HepG2 (cell line): ENCODE results near the gene PRR19. TPM values are rescaled to one million over a fixed set of nuclear protein-coding genes. Genes with fewer than 3 reads are reported as not detected.

Experiments
- ATF7-NPFF ChIP-seq: sonication (generic); formaldehyde crosslinking; IDR thresholded peaks from 2 replicates; pipeline ENCODE4 v1.8.1; 2023; ENCODE audit warnings: mild to moderate bottlenecking, low read depth, missing genetic modification reagents, moderate library complexity
- CBX1 ChIP-seq: IDR thresholded peaks from one replicate; pipeline ENCODE4 v1.6.1; 2016; ENCODE audit warnings: antibody characterized with exemption, low read depth
- FOXJ3 ChIP-seq: sonication (generic); formaldehyde crosslinking; IDR thresholded peaks from 2 replicates; pipeline ENCODE4 v1.4.0; 2020; ENCODE audit warnings: missing genetic modification reagents, mild to moderate bottlenecking, borderline replicate concordance
- KAT8 ChIP-seq: IDR thresholded peaks from 2 replicates; pipeline ENCODE4 v1.6.1; 2016; ENCODE audit warnings: missing genetic modification reagents, missing compliant biosample characterization
- MAFG ChIP-seq: sonication (generic); formaldehyde crosslinking; IDR thresholded peaks from 2 replicates; pipeline ENCODE4 v1.5.1; 2020; ENCODE audit warnings: mild to moderate bottlenecking, missing genetic modification reagents
- NR1H2 ChIP-seq: sonication (generic); formaldehyde crosslinking; IDR thresholded peaks from 2 replicates; pipeline ENCODE4 v1.8.1; 2022; ENCODE audit warnings: low read depth, missing genetic modification reagents, borderline replicate concordance
- PTBP1 ChIP-seq: fragments of 200-400 bp; formaldehyde crosslinking; IDR thresholded peaks from 2 replicates; pipeline ENCODE4 v1.6.1; 2018; ENCODE audit warnings: low read length, low read depth; ENCODE audit not compliant: poor library complexity, severe bottlenecking
- SMAD1 ChIP-seq: sonication (generic); formaldehyde crosslinking; IDR thresholded peaks from 2 replicates; pipeline ENCODE4 v1.4.0; 2020; ENCODE audit warnings: missing genetic modification reagents, low read depth, mild to moderate bottlenecking, borderline replicate concordance
- SP140L ChIP-seq: sonication (generic); formaldehyde crosslinking; IDR thresholded peaks from 2 replicates; pipeline ENCODE4 v1.4.0; 2020; ENCODE audit warnings: missing genetic modification reagents, borderline replicate concordance
- SRSF1 ChIP-seq: fragments of 200-400 bp; formaldehyde crosslinking; optimal IDR thresholded peaks from 2 replicates; pipeline ENCODE3; 2017; ENCODE audit warnings: mild to moderate bottlenecking, low read depth, low read length, moderate library complexity
- SUZ12 ChIP-seq: fragments of 150-350 bp; IDR thresholded peaks from 2 replicates; pipeline ENCODE4 v1.6.1; 2014; ENCODE audit warnings: low read depth, low read length
- TCF7 ChIP-seq: sonication (generic); IDR thresholded peaks from 2 replicates; pipeline ENCODE4 v1.6.1; 2016; ENCODE audit warnings: antibody characterized with exemption, low read depth
- ZNF17 ChIP-seq: sonication (generic); formaldehyde crosslinking; IDR thresholded peaks from 2 replicates; pipeline ENCODE4 v1.5.0; 2020; ENCODE audit warnings: mild to moderate bottlenecking, missing genetic modification reagents
- ZNF496 ChIP-seq: sonication (generic); formaldehyde crosslinking; IDR thresholded peaks from 2 replicates; pipeline ENCODE4 v1.8.1; 2023; ENCODE audit warnings: mild to moderate bottlenecking, moderate library complexity, missing genetic modification reagents; ENCODE audit not compliant: insufficient replicate concordance
- ZNF607 ChIP-seq: sonication (generic); formaldehyde crosslinking; IDR thresholded peaks from 2 replicates; pipeline ENCODE4 v1.5.1; 2020; ENCODE audit warnings: missing genetic modification reagents, mild to moderate bottlenecking, borderline replicate concordance
- ZNF678 ChIP-seq: sonication (generic); formaldehyde crosslinking; IDR thresholded peaks from 2 replicates; pipeline ENCODE4 v1.4.0; 2020; ENCODE audit warnings: mild to moderate bottlenecking, missing genetic modification reagents
- ZZZ3 ChIP-seq: sonication (generic); formaldehyde crosslinking; IDR thresholded peaks from 2 replicates; pipeline ENCODE4 v1.4.0; 2020; ENCODE audit warnings: missing genetic modification reagents, mild to moderate bottlenecking, borderline replicate concordance
- polyA plus RNA-seq, 8 experiments: library from polyadenylated mRNA; depleted of rRNA in 3 of 8; stranded (reverse) in 7 of 8; unstranded in 1 of 8; fragments of >200 nt; fragmentation: Illumina TruSeq in 4 of 8; extraction: Trizol in 4 of 8; gene quantifications; 2 replicates each; pipeline versions ENCODE4 v1.2.1 to v1.2.3, GENCODE V29; 2011 to 2016; ENCODE audit warnings: low read depth in 4 of 8, missing spikeins in 1 of 8, mixed read lengths in 1 of 8; ENCODE audit not compliant: insufficient read depth in 1 of 8
- total RNA-seq, 5 experiments: library from RNA; depleted of rRNA; stranded (reverse); fragments of >200 nt; fragmentation: Illumina TruSeq; extraction: Trizol; gene quantifications; 2 replicates each; pipeline ENCODE4 v1.2.3, GENCODE V29; 2016; ENCODE audit warnings: low read depth in 1 of 5
- TF ChIP-seq, protein P1 (sequence below): sonication (generic); formaldehyde crosslinking; IDR thresholded peaks from 2 replicates; pipeline ENCODE4 v1.4.0; 2020; ENCODE audit warnings: missing genetic modification reagents
- TF ChIP-seq, protein P2 (sequence below): sonication (generic); formaldehyde crosslinking; IDR thresholded peaks from 2 replicates; pipeline ENCODE4 v1.5.1; 2020; ENCODE audit warnings: missing genetic modification reagents, mild to moderate bottlenecking, borderline replicate concordance
- TF ChIP-seq, protein P3 (sequence below): sonication (generic); formaldehyde crosslinking; IDR thresholded peaks from 2 replicates; pipeline ENCODE4 v1.4.0; 2020; ENCODE audit warnings: missing genetic modification reagents, mild to moderate bottlenecking, borderline replicate concordance

The PRR19 gene
- total and polyA plus RNA-seq, 2 of the 13 experiments (the other 11 are each of a cell fraction or from before 2014, with no cell fraction given), result 0.21 to 0.33 TPM

DNA sequence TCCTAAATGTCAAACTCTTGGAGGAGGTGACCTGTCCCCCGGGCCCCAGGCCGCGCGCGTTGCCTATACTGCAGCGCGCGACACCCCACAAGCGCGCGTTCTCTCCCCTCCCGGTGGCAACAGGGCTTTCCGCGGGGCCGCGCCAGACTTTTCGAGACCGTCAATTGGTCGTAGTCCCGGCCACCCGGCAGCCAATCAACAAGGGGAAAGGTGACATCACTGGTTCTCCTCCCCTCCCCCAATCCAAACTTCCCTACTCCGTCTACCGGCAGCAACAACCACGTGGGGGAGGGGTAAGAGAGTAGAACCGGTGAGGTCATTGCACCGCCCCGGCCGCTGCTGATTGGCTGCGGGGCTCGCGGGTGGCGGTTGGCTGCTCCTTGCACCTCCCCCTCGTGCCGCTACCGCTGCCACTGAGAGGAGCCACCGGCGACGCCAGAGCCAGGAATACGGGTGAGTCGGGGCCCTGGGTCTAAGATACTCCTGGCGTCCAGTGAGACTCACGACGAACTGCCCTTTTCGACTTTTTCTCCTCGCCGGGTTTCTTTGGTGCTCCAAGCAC is 33.7 kb upstream of the PRR19 start (continued):
- TF ChIP-seq, protein P1, sequence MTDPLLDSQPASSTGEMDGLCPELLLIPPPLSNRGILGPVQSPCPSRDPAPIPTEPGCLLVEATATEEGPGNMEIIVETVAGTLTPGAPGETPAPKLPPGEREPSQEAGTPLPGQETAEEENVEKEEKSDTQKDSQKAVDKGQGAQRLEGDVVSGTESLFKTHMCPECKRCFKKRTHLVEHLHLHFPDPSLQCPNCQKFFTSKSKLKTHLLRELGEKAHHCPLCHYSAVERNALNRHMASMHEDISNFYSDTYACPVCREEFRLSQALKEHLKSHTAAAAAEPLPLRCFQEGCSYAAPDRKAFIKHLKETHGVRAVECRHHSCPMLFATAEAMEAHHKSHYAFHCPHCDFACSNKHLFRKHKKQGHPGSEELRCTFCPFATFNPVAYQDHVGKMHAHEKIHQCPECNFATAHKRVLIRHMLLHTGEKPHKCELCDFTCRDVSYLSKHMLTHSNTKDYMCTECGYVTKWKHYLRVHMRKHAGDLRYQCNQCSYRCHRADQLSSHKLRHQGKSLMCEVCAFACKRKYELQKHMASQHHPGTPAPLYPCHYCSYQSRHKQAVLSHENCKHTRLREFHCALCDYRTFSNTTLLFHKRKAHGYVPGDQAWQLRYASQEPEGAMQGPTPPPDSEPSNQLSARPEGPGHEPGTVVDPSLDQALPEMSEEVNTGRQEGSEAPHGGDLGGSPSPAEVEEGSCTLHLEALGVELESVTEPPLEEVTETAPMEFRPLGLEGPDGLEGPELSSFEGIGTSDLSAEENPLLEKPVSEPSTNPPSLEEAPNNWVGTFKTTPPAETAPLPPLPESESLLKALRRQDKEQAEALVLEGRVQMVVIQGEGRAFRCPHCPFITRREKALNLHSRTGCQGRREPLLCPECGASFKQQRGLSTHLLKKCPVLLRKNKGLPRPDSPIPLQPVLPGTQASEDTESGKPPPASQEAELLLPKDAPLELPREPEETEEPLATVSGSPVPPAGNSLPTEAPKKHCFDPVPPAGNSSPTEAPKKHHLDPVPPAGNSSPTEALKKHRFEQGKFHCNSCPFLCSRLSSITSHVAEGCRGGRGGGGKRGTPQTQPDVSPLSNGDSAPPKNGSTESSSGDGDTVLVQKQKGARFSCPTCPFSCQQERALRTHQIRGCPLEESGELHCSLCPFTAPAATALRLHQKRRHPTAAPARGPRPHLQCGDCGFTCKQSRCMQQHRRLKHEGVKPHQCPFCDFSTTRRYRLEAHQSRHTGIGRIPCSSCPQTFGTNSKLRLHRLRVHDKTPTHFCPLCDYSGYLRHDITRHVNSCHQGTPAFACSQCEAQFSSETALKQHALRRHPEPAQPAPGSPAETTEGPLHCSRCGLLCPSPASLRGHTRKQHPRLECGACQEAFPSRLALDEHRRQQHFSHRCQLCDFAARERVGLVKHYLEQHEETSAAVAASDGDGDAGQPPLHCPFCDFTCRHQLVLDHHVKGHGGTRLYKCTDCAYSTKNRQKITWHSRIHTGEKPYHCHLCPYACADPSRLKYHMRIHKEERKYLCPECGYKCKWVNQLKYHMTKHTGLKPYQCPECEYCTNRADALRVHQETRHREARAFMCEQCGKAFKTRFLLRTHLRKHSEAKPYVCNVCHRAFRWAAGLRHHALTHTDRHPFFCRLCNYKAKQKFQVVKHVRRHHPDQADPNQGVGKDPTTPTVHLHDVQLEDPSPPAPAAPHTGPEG (CRISPR knock-in tag), result no peak
- TF ChIP-seq ZNF17 (CRISPR knock-in tag), result no peak
- TF ChIP-seq CBX1, result peak; percentile 51
- TF ChIP-seq ZZZ3 (CRISPR knock-in tag), result no peak
- TF ChIP-seq ZNF607 (CRISPR knock-in tag), result no peak
- peak; percentile 29 for TF ChIP-seq SRSF1
- peak; percentile 67; the same call in 1 of the 2 replicates for TF ChIP-seq KAT8
- no peak for TF ChIP-seq SP140L (CRISPR knock-in tag)
- TF ChIP-seq, protein P2, sequence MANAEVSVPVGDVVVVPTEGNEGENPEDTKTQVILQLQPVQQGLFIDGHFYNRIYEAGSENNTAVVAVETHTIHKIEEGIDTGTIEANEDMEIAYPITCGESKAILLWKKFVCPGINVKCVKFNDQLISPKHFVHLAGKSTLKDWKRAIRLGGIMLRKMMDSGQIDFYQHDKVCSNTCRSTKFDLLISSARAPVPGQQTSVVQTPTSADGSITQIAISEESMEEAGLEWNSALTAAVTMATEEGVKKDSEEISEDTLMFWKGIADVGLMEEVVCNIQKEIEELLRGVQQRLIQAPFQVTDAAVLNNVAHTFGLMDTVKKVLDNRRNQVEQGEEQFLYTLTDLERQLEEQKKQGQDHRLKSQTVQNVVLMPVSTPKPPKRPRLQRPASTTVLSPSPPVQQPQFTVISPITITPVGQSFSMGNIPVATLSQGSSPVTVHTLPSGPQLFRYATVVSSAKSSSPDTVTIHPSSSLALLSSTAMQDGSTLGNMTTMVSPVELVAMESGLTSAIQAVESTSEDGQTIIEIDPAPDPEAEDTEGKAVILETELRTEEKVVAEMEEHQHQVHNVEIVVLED (CRISPR knock-in tag), result peak; percentile 69; the same call in 1 of the 2 replicates
- TF ChIP-seq FOXJ3 (CRISPR knock-in tag), result peak; percentile 68; the same call in 1 of the 2 replicates
- 0 out of 2 replicates have a peak, but pooled peaks have one; percentile 35 for TF ChIP-seq ATF7-NPFF (CRISPR knock-in tag)
- TF ChIP-seq PTBP1, result peak; percentile 99
- no peak for TF ChIP-seq ZNF496 (CRISPR knock-in tag)
- no peak for TF ChIP-seq NR1H2
- TF ChIP-seq, protein P3, sequence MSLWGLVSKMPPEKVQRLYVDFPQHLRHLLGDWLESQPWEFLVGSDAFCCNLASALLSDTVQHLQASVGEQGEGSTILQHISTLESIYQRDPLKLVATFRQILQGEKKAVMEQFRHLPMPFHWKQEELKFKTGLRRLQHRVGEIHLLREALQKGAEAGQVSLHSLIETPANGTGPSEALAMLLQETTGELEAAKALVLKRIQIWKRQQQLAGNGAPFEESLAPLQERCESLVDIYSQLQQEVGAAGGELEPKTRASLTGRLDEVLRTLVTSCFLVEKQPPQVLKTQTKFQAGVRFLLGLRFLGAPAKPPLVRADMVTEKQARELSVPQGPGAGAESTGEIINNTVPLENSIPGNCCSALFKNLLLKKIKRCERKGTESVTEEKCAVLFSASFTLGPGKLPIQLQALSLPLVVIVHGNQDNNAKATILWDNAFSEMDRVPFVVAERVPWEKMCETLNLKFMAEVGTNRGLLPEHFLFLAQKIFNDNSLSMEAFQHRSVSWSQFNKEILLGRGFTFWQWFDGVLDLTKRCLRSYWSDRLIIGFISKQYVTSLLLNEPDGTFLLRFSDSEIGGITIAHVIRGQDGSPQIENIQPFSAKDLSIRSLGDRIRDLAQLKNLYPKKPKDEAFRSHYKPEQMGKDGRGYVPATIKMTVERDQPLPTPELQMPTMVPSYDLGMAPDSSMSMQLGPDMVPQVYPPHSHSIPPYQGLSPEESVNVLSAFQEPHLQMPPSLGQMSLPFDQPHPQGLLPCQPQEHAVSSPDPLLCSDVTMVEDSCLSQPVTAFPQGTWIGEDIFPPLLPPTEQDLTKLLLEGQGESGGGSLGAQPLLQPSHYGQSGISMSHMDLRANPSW (CRISPR knock-in tag), result no peak
- TF ChIP-seq MAFG (CRISPR knock-in tag), result no peak
- TF ChIP-seq SUZ12, result no peak
- TF ChIP-seq SMAD1, result 0 out of 2 replicates have a peak, but pooled peaks have one; percentile 79
- TF ChIP-seq ZNF678 (CRISPR knock-in tag), result no peak
- TF ChIP-seq TCF7, result no peak
